RWPE2 (cell line): ENCODE measurements around the gene HDAC4.

ENCODE experiments used
- ATAC-seq: fragments of 200-7000 bp; cut with Tn5 transposase; 3 replicates; pipeline ENCODE4 v1.9.1; 2021; ENCODE audit warnings: low read depth
- DNase-seq: peaks from one replicate; pipeline ENCODE4 v3.0.0-alpha.2; 2020; ENCODE audit warnings: low spot score
- H3K27ac ChIP-seq: fragments of 450-650 bp; 2 replicates; pipeline ENCODE4 v1.5.1; 2017; ENCODE audit warnings: mild to moderate bottlenecking; ENCODE audit not compliant: poor library complexity, severe bottlenecking
- H3K27me3 ChIP-seq: fragments of 250-450 bp; sonication (Bioruptor Pico); 2 replicates; pipeline ENCODE4 v1.5.1; 2021; ENCODE audit warnings: mild to moderate bottlenecking, moderate library complexity; ENCODE audit not compliant: insufficient read depth, poor library complexity, severe bottlenecking
- H3K36me3 ChIP-seq: fragments of 250-450 bp; sonication (Bioruptor Pico); 2 replicates; pipeline ENCODE4 v1.5.1; 2020; ENCODE audit warnings: low read depth, mild to moderate bottlenecking, moderate library complexity
- H3K4me1 ChIP-seq: fragments of 250-450 bp; sonication (Bioruptor Pico); 2 replicates; pipeline ENCODE4 v1.5.1; 2021; ENCODE audit warnings: mild to moderate bottlenecking, moderate library complexity; ENCODE audit not compliant: insufficient read depth, poor library complexity, severe bottlenecking
- H3K4me3 ChIP-seq: fragments of 250-450 bp; sonication (Bioruptor Pico); 2 replicates; pipeline ENCODE4 v1.5.1; 2021; ENCODE audit warnings: mild to moderate bottlenecking, moderate library complexity; ENCODE audit not compliant: severe bottlenecking
- H3K9me3 ChIP-seq: fragments of 250-450 bp; sonication (Bioruptor Pico); 2 replicates; pipeline ENCODE4 v1.5.1; 2021; ENCODE audit warnings: mild to moderate bottlenecking, moderate library complexity; ENCODE audit not compliant: severe bottlenecking
- CTCF ChIP-seq: fragments of 450-650 bp; IDR thresholded peaks from one replicate; pipeline ENCODE4 v1.5.1; 2017; ENCODE audit warnings: mild to moderate bottlenecking, moderate library complexity; ENCODE audit not compliant: poor library complexity, severe bottlenecking

HDAC4 gene

GRCh38 chr2:239318151-239318611 lies 82.6 kb downstream of the HDAC4 start:
- DNase-seq (no peak), ATAC-seq (no peak)
- TF ChIP-seq CTCF = no peak
- H3K27ac ChIP-seq = no peak overlapping the region
- no peaks in the 10 kb centered on the region for H3K27me3 ChIP-seq
- no peaks in the 10 kb centered on the region for H3K9me3 ChIP-seq
- H3K4me3 ChIP-seq = no peak overlapping the region
- H3K36me3 ChIP-seq = no peaks in the 10 kb centered on the region
- no peaks in the 10 kb centered on the region for H3K4me1 ChIP-seq

- Histone ChIP-seq H3K27ac (no peak overlapping the region), H3K4me1 (no peaks in the 10 kb centered on the region), H3K9me3 (no peaks in the 10 kb centered on the region), H3K36me3 (no peaks in the 10 kb centered on the region), H3K4me3 (no peak overlapping the region), H3K27me3 (no peaks in the 10 kb centered on the region)
- no peak for ATAC-seq
- TF ChIP-seq CTCF = no peak
- peak; percentile 23 for DNase-seq
Measured at GRCh38 chr2:239316562-239317465, 84.0 kb downstream of the HDAC4 start.

GRCh38 chr2:239315308-239315707 lies 85.5 kb downstream of the HDAC4 start:
- Histone ChIP-seq H3K27me3 (no peaks in the 10 kb centered on the region), H3K9me3 (no peaks in the 10 kb centered on the region), H3K4me1 (no peaks in the 10 kb centered on the region), H3K36me3 (no peaks in the 10 kb centered on the region), H3K4me3 (no peak overlapping the region), H3K27ac (no peak overlapping the region)
- ATAC-seq = no peak
- no peak for DNase-seq
- no peak for TF ChIP-seq CTCF

GRCh38 chr2:239313776-239314175 lies 87.0 kb downstream of the HDAC4 start:
- ATAC-seq = no peak
- no peak overlapping the region for H3K4me3 ChIP-seq
- H3K36me3 ChIP-seq = no peaks in the 10 kb centered on the region
- peak; percentile 50 for DNase-seq
- H3K4me1 ChIP-seq = no peaks in the 10 kb centered on the region
- no peaks in the 10 kb centered on the region for H3K9me3 ChIP-seq
- H3K27me3 ChIP-seq = no peaks in the 10 kb centered on the region
- no peak for TF ChIP-seq CTCF
- H3K27ac ChIP-seq = no peak overlapping the region
